Ishikawa (cell line): ENCODE results near the gene FSHR.

Source experiments
- EP300 ChIP-seq: IDR thresholded peaks from 2 replicates; pipeline ENCODE4 v1.6.1; 2012; ENCODE audit warnings: borderline replicate concordance
- MAX ChIP-seq: IDR thresholded peaks from 2 replicates; pipeline ENCODE4 v1.6.1; 2012
- TAF1 ChIP-seq: IDR thresholded peaks from 2 replicates; pipeline ENCODE4 v1.6.1; 2012; ENCODE audit warnings: low read depth, mild to moderate bottlenecking
- TF ChIP-seq, protein P1 (sequence below): IDR thresholded peaks from 2 replicates; pipeline ENCODE4 v1.6.1; 2012; ENCODE audit warnings: low read depth, mild to moderate bottlenecking

DNA sequence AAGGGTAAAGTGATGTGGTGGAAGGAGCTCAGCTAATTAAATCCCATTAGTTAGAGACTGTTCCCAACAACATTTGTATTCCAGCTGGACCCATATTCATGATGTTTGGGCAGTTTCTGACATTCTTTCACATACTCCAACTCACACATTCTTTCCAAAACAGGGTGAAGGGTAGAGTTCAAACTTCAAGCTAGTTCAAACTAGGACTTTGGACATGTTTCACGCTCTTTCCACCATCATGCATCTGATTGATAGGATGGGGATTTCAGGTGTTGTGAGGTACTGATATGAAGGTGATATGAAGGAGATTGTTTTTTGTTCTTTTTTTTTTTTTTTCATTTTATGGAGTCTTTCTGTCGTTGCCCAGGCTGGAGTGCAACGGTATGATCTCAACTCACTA, 201.7 kb downstream of the FSHR start:
- TF ChIP-seq TAF1 (no peak), EP300 (no peak), MAX (no peak)
- TF ChIP-seq, protein P1, sequence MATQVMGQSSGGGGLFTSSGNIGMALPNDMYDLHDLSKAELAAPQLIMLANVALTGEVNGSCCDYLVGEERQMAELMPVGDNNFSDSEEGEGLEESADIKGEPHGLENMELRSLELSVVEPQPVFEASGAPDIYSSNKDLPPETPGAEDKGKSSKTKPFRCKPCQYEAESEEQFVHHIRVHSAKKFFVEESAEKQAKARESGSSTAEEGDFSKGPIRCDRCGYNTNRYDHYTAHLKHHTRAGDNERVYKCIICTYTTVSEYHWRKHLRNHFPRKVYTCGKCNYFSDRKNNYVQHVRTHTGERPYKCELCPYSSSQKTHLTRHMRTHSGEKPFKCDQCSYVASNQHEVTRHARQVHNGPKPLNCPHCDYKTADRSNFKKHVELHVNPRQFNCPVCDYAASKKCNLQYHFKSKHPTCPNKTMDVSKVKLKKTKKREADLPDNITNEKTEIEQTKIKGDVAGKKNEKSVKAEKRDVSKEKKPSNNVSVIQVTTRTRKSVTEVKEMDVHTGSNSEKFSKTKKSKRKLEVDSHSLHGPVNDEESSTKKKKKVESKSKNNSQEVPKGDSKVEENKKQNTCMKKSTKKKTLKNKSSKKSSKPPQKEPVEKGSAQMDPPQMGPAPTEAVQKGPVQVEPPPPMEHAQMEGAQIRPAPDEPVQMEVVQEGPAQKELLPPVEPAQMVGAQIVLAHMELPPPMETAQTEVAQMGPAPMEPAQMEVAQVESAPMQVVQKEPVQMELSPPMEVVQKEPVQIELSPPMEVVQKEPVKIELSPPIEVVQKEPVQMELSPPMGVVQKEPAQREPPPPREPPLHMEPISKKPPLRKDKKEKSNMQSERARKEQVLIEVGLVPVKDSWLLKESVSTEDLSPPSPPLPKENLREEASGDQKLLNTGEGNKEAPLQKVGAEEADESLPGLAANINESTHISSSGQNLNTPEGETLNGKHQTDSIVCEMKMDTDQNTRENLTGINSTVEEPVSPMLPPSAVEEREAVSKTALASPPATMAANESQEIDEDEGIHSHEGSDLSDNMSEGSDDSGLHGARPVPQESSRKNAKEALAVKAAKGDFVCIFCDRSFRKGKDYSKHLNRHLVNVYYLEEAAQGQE = no peak
